Peyer's patch (tissue), 4 donors: Measurements from ENCODE around the gene RACK1. TPM values are rescaled to one million over a fixed set of nuclear protein-coding genes. Genes with fewer than 3 reads are reported as not detected.

ENCODE experiments used
- DNase-seq, 3 donors: peaks; one replicate each; pipeline ENCODE4 v3.0.0-alpha.2; 2017 to 2019
- H3K27ac ChIP-seq, 4 donors: fragments of 200-600 bp; sonication (generic); one replicate each; pipeline ENCODE4 v1.5.1; 2016 to 2019
- H3K27me3 ChIP-seq, 2 donors: fragments of 200-600 bp; sonication (generic); one replicate each; pipeline ENCODE4 v1.5.1; 2019
- H3K36me3 ChIP-seq, 3 donors: fragments of 200-600 bp; sonication (generic); one replicate each; pipeline ENCODE4 v1.5.1; 2016 to 2019
- H3K4me1 ChIP-seq, 4 donors: fragments of 200-600 bp; sonication (generic); one replicate each; pipeline ENCODE4 v1.5.1; 2016 to 2019
- H3K4me3 ChIP-seq, 4 donors: fragments of 200-600 bp; sonication (generic); 1 replicate in 3 of 4; 2 replicates in 1 of 4; pipeline ENCODE4 v1.5.1; 2016 to 2019; ENCODE audit warnings: mild to moderate bottlenecking in 1 of 4
- H3K9me3 ChIP-seq, 4 donors: fragments of 200-600 bp; sonication (generic); one replicate each; pipeline ENCODE4 v1.5.1; 2016 to 2019; ENCODE audit warnings: mild to moderate bottlenecking in 1 of 4
- POLR2A ChIP-seq, 2 donors: fragments of 450-650 bp; IDR thresholded peaks; one replicate each; pipeline ENCODE4 v1.5.1; 2017; ENCODE audit warnings: antibody characterized with exemption in 2 of 2, mild to moderate bottlenecking in 2 of 2, moderate library complexity in 2 of 2
- total RNA-seq, 4 donors: library from RNA; depleted of rRNA; stranded (reverse); fragments of >200 nt; gene quantifications; one replicate each; pipeline ENCODE4 v1.1.0, GENCODE V29; 2016
- TF ChIP-seq, protein P1 (sequence below), 6 experiments: fragments of 450-650 bp in 4 of 6; fragments of 200-600 bp in 2 of 6; sonication (generic) in 1 of 6; IDR thresholded peaks; one replicate each; pipeline ENCODE4 v1.5.1; 2017 to 2019; ENCODE audit warnings: antibody characterized with exemption in 6 of 6, mild to moderate bottlenecking in 3 of 6, moderate library complexity in 1 of 6

The RACK1 gene
- total RNA-seq, 4 donors from 2014 or later, result 1,067 to 1,931 (median 1,321) TPM

DNA sequence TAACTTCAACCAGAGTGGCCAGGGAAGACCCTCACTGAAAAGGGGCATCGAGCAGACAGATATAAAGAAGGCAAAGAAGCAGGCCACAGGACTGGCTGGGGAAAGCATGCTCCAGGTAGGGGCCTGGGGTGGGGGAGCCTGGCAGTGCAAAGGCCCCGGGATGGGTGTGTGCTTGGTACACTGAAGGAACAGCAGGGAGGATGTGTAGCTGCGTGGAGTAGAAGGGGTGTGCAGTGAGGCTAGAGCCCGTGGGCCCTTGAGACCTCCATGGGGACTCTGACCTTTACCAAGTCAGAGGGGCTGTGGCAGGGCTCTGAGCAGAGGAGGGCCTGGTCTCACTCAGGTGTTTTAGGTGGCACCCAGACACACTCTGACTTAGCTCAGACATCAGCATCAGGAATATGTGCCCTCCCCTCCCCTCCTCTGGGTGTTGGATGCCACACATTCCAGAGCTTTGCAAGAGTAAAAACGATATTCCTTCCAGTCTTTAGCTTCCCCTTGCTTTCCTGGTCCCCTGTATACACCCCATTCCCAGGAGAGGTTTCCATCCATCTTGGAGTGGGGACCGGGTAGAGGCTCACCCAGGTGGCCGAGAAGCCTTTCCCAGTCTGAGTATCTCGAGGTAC, 46.3 kb downstream of the RACK1 start:
- H3K9me3 ChIP-seq, result no peaks in the 10 kb centered on the region
- TF ChIP-seq, protein P1, sequence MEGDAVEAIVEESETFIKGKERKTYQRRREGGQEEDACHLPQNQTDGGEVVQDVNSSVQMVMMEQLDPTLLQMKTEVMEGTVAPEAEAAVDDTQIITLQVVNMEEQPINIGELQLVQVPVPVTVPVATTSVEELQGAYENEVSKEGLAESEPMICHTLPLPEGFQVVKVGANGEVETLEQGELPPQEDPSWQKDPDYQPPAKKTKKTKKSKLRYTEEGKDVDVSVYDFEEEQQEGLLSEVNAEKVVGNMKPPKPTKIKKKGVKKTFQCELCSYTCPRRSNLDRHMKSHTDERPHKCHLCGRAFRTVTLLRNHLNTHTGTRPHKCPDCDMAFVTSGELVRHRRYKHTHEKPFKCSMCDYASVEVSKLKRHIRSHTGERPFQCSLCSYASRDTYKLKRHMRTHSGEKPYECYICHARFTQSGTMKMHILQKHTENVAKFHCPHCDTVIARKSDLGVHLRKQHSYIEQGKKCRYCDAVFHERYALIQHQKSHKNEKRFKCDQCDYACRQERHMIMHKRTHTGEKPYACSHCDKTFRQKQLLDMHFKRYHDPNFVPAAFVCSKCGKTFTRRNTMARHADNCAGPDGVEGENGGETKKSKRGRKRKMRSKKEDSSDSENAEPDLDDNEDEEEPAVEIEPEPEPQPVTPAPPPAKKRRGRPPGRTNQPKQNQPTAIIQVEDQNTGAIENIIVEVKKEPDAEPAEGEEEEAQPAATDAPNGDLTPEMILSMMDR (IDR thresholded peaks at IDR 0.05), result no peak
- TF ChIP-seq POLR2A (IDR thresholded peaks at IDR 0.05), result no peak
- DNase-seq, result no peak
- no peaks in the 10 kb centered on the region for H3K27me3 ChIP-seq
- H3K27ac ChIP-seq, result no peak overlapping the region
- H3K4me1 ChIP-seq, result peaks cover 0 to 3% (median under 1%) of the 10 kb centered on the region in 4 donors
- no peak overlapping the region for H3K4me3 ChIP-seq
- no peaks in the 10 kb centered on the region for H3K36me3 ChIP-seq

DNA sequence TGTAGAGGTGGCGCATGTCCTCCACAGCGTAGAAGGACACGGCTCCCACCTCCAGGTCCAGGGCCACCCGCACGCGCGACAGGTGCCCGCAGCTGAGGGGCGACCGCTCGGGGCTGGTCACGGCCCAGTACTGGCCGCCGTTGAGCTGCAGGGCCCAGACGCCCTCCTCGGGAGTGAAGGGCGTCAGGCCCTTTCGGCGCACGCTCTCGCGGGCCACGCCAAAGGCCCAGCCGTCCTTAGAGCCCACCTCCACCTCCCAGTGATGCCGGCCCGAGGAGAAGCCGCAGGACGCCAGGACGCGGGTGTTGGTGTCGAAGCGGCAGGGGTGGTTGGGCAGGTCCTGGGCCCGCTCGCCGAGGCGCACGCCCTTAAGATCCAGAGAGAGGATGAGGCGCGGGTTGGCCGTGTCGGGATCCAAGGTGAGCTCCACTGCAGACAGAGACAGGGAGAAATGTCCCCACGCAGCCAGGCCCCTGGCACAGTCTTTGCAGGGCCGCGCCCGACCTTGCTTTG, 48.4 kb downstream of the RACK1 start:
- no peaks in the 10 kb centered on the region for H3K27me3 ChIP-seq
- H3K9me3 ChIP-seq, result no peaks in the 10 kb centered on the region
- H3K27ac ChIP-seq, result no peak overlapping the region
- no peak for TF ChIP-seq POLR2A (IDR thresholded peaks at IDR 0.05)
- TF ChIP-seq, protein P1 (IDR thresholded peaks at IDR 0.05), result no peak
- H3K4me3 ChIP-seq, result no peak overlapping the region
- DNase-seq, result no peak
- H3K4me1 ChIP-seq, result peaks cover 0 to 8% (median 2%) of the 10 kb centered on the region in 4 donors
- no peaks in the 10 kb centered on the region for H3K36me3 ChIP-seq

DNA sequence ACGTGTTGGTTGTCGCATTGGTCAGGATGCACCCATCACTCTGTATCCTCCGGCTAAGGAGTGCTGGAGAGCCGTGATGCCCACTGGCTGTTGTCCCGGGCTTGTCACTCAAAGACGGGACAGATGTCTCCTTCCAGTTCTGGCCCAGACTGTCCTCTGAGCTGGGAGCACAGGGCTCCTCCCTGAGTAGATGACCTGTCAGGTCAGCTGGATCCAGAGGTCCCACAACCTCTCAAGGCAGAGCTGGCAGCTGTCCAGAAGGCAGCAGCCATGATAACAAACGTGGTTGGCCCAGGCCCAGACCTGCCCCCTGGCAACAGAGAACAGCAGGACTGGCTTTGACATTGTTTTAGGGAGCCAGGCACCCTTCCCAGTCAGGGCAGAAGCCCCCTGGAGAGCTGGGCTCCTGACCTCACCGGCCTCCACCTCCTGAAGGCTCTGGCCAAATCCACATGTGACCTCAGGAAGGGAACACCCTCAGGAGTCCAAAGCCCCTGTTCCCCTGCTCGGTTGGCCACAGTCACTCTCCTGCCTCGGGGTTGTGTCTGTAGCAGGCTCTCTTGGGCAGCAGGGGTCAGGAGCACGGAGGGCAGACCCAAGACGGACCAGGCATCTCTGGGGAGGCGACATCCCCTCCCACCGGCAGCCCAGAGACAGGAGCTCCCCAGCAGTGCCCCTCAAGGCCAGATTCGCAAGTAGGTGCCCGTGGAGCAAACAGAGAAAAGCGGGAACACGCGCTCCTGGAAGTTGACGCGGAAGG, 49.0 kb downstream of the RACK1 start:
- H3K4me3 ChIP-seq, result no peak overlapping the region
- H3K9me3 ChIP-seq, result no peaks in the 10 kb centered on the region
- no peak for DNase-seq
- H3K36me3 ChIP-seq, result no peaks in the 10 kb centered on the region
- H3K4me1 ChIP-seq, result peaks cover 0 to 15% (median 2%) of the 10 kb centered on the region in 4 donors
- TF ChIP-seq, protein P1 (IDR thresholded peaks at IDR 0.05), result no peak
- no peak for TF ChIP-seq POLR2A (IDR thresholded peaks at IDR 0.05)
- no peak overlapping the region for H3K27ac ChIP-seq
- H3K27me3 ChIP-seq, result no peaks in the 10 kb centered on the region

DNA sequence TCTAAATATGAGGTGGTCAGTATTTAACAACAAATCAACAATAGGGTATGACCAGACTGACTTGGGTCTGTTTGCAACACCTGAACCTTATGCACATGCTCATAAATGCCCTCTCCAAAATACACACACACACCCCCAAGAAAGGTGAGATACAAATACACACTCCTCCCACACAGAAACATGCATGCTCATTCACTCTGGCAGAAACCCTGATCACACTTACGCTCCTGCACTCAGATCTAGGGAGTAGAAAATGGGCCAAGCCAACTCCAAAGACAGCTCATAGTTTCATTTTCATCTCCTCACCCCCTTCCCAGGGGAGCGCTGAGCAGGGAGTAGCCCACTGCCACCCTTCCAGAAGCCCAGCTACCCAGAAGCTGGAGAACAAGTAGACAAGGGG, 50.0 kb downstream of the RACK1 start:
- peaks cover 0 to 16% (median 2%) of the 10 kb centered on the region in 4 donors for H3K4me1 ChIP-seq
- H3K36me3 ChIP-seq, result no peaks in the 10 kb centered on the region
- H3K27ac ChIP-seq, result no peak overlapping the region
- H3K27me3 ChIP-seq, result no peaks in the 10 kb centered on the region
- H3K4me3 ChIP-seq, result no peak overlapping the region
- TF ChIP-seq, protein P1 (IDR thresholded peaks at IDR 0.05), result no peak
- no peak for TF ChIP-seq POLR2A (IDR thresholded peaks at IDR 0.05)
- DNase-seq, result no peak
- no peaks in the 10 kb centered on the region for H3K9me3 ChIP-seq

DNA sequence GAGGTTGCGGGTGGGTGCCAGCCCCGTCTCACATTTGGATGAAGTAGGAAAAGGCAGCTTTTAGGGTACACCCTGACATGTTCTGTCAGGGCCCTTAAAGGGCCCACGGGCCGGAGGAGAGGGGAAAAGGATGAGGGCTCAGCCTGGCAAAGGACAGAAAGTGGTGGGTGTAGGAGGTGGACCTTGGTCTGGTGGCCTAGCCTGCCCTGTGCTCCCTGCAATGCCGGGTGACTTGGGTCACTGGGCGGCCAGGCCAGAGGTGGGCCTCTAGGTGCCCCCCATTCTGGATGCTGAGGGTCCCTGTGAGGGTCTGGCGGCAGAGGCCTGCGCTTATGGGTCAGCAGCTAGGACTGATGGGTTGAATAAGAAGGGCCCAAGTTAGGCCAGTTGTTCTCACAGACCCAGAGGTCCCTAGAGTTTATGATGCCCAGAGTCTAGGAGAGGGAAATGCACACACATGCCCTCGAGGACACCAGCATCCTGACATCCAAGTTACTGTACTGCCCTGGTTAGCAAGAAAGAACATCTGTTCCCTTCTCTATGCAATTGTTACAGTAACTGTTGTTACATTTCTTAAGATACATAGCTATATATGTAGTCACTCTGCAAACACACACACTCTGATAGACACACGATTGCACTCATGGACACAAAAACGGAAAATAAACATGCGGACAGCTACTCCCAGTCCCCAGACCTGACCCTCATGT, 51.2 kb downstream of the RACK1 start:
- Histone ChIP-seq H3K4me1 (peaks cover 0 to 16% (median 2%) of the 10 kb centered on the region in 4 donors), H3K27me3 (no peaks in the 10 kb centered on the region), H3K9me3 (no peaks in the 10 kb centered on the region), H3K4me3 (peak overlapping the region; percentile 55 to 88 (median 71)), H3K27ac (peak overlapping the region; percentile 77 to 89 (median 84)), H3K36me3 (no peaks in the 10 kb centered on the region)
- TF ChIP-seq POLR2A (IDR thresholded peaks at IDR 0.05), result no peak
- DNase-seq, result no peak
